ENCODE measurements around the gene ZC2HC1C.

- TF ChIP-seq YY1 (IDR thresholded peaks at IDR 0.05; ENCODE audit: borderline replicate concordance in 1 of 3, control insufficient read depth in 1 of 3, extremely low read depth in 1 of 3, insufficient read depth in 3 of 3, insufficient read length in 1 of 3, insufficient replicate concordance in 2 of 3, low read depth in 1 of 3, low read length in 2 of 3) (no peak), ETV6 (IDR thresholded peaks at IDR 0.05; ENCODE audit: borderline replicate concordance in 1 of 2, low read depth in 2 of 2, low read length in 1 of 2) (no peak), ETV6 (CRISPR knock-in tag; IDR thresholded peaks at IDR 0.05; ENCODE audit: borderline replicate concordance) (no peak), CREB3L1 (IDR thresholded peaks at IDR 0.05; ENCODE audit: borderline replicate concordance, low read depth) (no peak), CTCF (IDR thresholded peaks at IDR 0.05 in 2 of 3, conservative IDR thresholded peaks at IDR 0.05 in 1 of 3; ENCODE audit: insufficient read depth in 2 of 3, low read depth in 1 of 3, low read length in 3 of 3) (no peak), HBP1 (CRISPR knock-in tag; IDR thresholded peaks at IDR 0.05) (no peak), POU5F1 (IDR thresholded peaks at IDR 0.05; ENCODE audit: borderline replicate concordance, low read depth, low read length, partially characterized antibody) (no peak), KAT7 (CRISPR knock-in tag; IDR thresholded peaks at IDR 0.05; ENCODE audit: borderline replicate concordance) (no peak), ZBTB40 (IDR thresholded peaks at IDR 0.05) (no peak), ZBTB40 (CRISPR knock-in tag; IDR thresholded peaks at IDR 0.05) (no peak), ZNF609 (CRISPR knock-in tag; IDR thresholded peaks at IDR 0.05; ENCODE audit: borderline replicate concordance) (no peak), FOS (IDR thresholded peaks at IDR 0.05; ENCODE audit: extremely low read depth, insufficient read length) (no peak), PCBP1 (IDR thresholded peaks at IDR 0.05; ENCODE audit: low read depth, low read length, poor library complexity, severe bottlenecking) (no peak), ZZZ3 (IDR thresholded peaks at IDR 0.05) (no peak)
Observed at GRCh38 chr14:75101491-75101890, 32.0 kb downstream of the ZC2HC1C start.

All from K562 (cell line).